Measurements from ENCODE around the gene HDDC2. TPM values are rescaled to one million over a fixed set of nuclear protein-coding genes. Genes with fewer than 3 reads are reported as not detected.
A peak's percentile ranks its signal among the peaks of the same experiment; 100 is the strongest.

Gene HDDC2
- total RNA-seq, 6 experiments from 2014 or later: 50.0 to 59.3 (median 57.8) TPM

DNA sequence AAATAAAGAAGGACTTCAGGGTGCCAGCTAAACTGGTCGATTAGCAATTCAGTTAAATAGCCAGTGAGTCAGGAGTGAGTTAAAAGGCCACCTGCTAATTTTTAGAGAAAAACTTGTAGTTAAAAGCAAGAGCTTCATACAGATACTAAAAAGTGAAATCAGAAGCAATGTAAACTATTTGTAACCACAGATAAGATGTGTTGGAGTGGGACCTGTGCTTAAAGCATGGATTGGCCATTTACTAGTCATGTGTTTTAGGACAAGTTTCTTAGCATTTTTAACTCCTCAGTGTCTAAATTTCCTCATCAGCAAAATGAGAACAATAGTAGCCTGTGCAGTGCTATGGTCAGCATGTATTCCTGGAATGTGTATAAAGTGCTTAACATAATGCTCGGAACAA, 23.8 kb upstream of the HDDC2 start:
- no peak for TF ChIP-seq CTCF (IDR thresholded peaks at IDR 0.05)
- Mint-ChIP-seq H3K4me3 (no peak overlapping the region), H3K36me3 (ENCODE audit: low read depth) (no peaks in the 10 kb centered on the region), H3K27me3 (ENCODE audit: insufficient read depth) (peaks cover 10% of the 10 kb centered on the region), H3K27ac (no peak overlapping the region), H3K4me1 (ENCODE audit: low read depth) (no peaks in the 10 kb centered on the region), H3K9me3 (no peaks in the 10 kb centered on the region)
- DNase-seq: no peak

DNA sequence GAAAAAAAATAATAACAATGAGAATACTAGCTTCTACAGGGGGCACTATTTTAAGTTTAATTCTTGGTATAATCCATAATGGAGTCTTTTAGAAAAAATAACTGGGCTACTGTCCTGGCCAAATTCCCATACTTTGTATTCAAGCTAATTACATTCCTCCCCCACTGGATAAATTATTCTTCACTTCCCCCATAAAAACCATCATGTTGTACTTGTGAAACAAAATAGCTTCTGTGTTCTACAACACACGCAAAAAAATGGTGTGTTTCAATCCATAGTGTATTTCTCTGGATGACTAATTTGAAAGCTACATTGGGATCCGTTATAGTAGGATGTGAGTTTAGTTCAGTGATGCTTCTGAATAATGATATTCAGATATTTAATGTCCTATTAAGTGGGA, 21.6 kb upstream of the HDDC2 start:
- Mint-ChIP-seq H3K4me3 (no peak overlapping the region), H3K4me1 (ENCODE audit: low read depth) (no peaks in the 10 kb centered on the region), H3K36me3 (ENCODE audit: low read depth) (no peaks in the 10 kb centered on the region), H3K9me3 (no peaks in the 10 kb centered on the region), H3K27me3 (ENCODE audit: insufficient read depth) (peaks cover 13% of the 10 kb centered on the region), H3K27ac (no peak overlapping the region)
- DNase-seq: no peak
- TF ChIP-seq CTCF (IDR thresholded peaks at IDR 0.05): no peak

- Mint-ChIP-seq H3K27ac (no peak overlapping the region), H3K4me3 (no peak overlapping the region)
These were observed 14.9 kb upstream of the HDDC2 start for GRCh38 chr6:125316621-125317020.

GRCh38 chr6:125315548-125315947, 13.8 kb upstream of the HDDC2 start:
- no peaks in the 10 kb centered on the region for H3K36me3 Mint-ChIP-seq (ENCODE audit: low read depth)
- no peak for TF ChIP-seq CTCF (IDR thresholded peaks at IDR 0.05)
- DNase-seq: no peak
- H3K27ac Mint-ChIP-seq: no peak overlapping the region
- no peaks in the 10 kb centered on the region for H3K4me1 Mint-ChIP-seq (ENCODE audit: low read depth)
- H3K27me3 Mint-ChIP-seq (ENCODE audit: insufficient read depth): peaks cover 6% of the 10 kb centered on the region
- no peak overlapping the region for H3K4me3 Mint-ChIP-seq
- no peaks in the 10 kb centered on the region for H3K9me3 Mint-ChIP-seq

More at GRCh38 chr6:125316621-125317020, 14.9 kb upstream of the HDDC2 start:
- no peak for DNase-seq
- no peak for TF ChIP-seq CTCF (IDR thresholded peaks at IDR 0.05)
- Mint-ChIP-seq H3K4me1 (ENCODE audit: low read depth) (no peaks in the 10 kb centered on the region), H3K9me3 (no peaks in the 10 kb centered on the region), H3K36me3 (ENCODE audit: low read depth) (no peaks in the 10 kb centered on the region), H3K27me3 (ENCODE audit: insufficient read depth) (peaks cover 6% of the 10 kb centered on the region)

GRCh38 chr6:125314009-125314581, 12.3 kb upstream of the HDDC2 start:
- no peaks in the 10 kb centered on the region for H3K4me1 Mint-ChIP-seq (ENCODE audit: low read depth)
- TF ChIP-seq CTCF (IDR thresholded peaks at IDR 0.05): peak; percentile 83
- H3K27me3 Mint-ChIP-seq (ENCODE audit: insufficient read depth): peaks cover 6% of the 10 kb centered on the region
- no peak overlapping the region for H3K4me3 Mint-ChIP-seq
- DNase-seq: peak; percentile 50
- no peak overlapping the region for H3K27ac Mint-ChIP-seq
- H3K36me3 Mint-ChIP-seq (ENCODE audit: low read depth): no peaks in the 10 kb centered on the region
- H3K9me3 Mint-ChIP-seq: no peaks in the 10 kb centered on the region

DNA sequence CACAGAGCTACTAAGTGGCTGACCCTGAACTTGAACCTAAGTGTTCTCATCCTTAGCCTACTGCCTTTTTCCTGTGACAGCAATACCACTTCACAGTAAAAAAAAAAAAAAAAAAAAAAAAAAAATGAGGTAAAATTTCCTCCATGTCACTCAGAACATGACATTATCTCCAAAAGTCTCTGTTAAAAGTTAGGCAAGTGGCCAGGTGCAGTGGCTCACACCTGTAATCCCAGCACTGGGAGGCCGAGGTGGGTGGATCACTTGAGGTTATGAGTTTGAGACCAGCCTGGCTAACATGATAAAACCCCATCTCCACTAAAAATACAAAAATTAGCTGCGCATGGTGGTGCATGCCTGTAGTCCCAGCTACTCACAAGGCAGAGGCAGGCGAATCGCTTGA, 11.2 kb upstream of the HDDC2 start:
- Mint-ChIP-seq H3K36me3 (ENCODE audit: low read depth) (no peaks in the 10 kb centered on the region), H3K27me3 (ENCODE audit: insufficient read depth) (peaks cover 3% of the 10 kb centered on the region), H3K27ac (no peak overlapping the region), H3K4me1 (ENCODE audit: low read depth) (peaks cover 4% of the 10 kb centered on the region), H3K4me3 (no peak overlapping the region), H3K9me3 (no peaks in the 10 kb centered on the region)
- no peak for DNase-seq
- TF ChIP-seq CTCF (IDR thresholded peaks at IDR 0.05): no peak

All from HFFc6 (cell line).